ENCODE measurements around the gene PPEF2. TPM values are rescaled to one million over a fixed set of nuclear protein-coding genes. Genes with fewer than 3 reads are reported as not detected.

Gene PPEF2
- total RNA-seq, 1 experiment from 2014 or later: not detected

- H3K4ac ChIP-seq (ENCODE audit: low read depth, low read length): no peak overlapping the region
- no peak overlapping the region for H3K4me2 ChIP-seq (ENCODE audit: insufficient read depth, insufficient read length, low read length)
- no peak overlapping the region for H2BK120ac ChIP-seq (ENCODE audit: low read depth, low read length, poor library complexity, severe bottlenecking)
- Mint-ChIP-seq H3K9me3 (no peaks in the 10 kb centered on the region), H3K36me3 (ENCODE audit: insufficient read depth in 1 of 3, low read depth in 3 of 3) (peaks cover 15 to 88% (median 58%) of the 10 kb centered on the region in 3 experiments; a peak in 6 of 7 replicates), H3K4me3 (no peak overlapping the region; a peak in 1 of 5 replicates), H3K4me1 (no peaks in the 10 kb centered on the region), H3K27ac (no peak overlapping the region), H3K27me3 (ENCODE audit: low read depth) (no peaks in the 10 kb centered on the region; the same call in 1 of the 2 replicates)
- H3K56ac ChIP-seq (ENCODE audit: insufficient read length, low read depth, low read length): no peak overlapping the region
- H2BK15ac ChIP-seq (ENCODE audit: low read depth, low read length): no peak overlapping the region
- no peaks in the 10 kb centered on the region for H3K79me1 ChIP-seq (ENCODE audit: insufficient read depth, low read depth, low read length, poor library complexity, severe bottlenecking)
- H3K27me3 ChIP-seq (ENCODE audit: insufficient read depth, low read length): no peaks in the 10 kb centered on the region
- H3K18ac ChIP-seq (ENCODE audit: insufficient read length, low read depth, low read length): no peak overlapping the region
- no peaks in the 10 kb centered on the region for H3K4me1 ChIP-seq (ENCODE audit: insufficient read depth, low read length)
- H3T11ph ChIP-seq (ENCODE audit: low read length): no peak overlapping the region
- DNase-seq: no peak
- no peak overlapping the region for H2AK5ac ChIP-seq (ENCODE audit: insufficient read length, low read length)
- no peak overlapping the region for H3K27ac ChIP-seq (ENCODE audit: insufficient read length, low read depth, low read length)
- no peak overlapping the region for H2BK5ac ChIP-seq (ENCODE audit: insufficient read length, low read length)
- H3K79me2 ChIP-seq (ENCODE audit: insufficient read depth, low read length): no peaks in the 10 kb centered on the region; the same call in 1 of the 2 replicates
- H2AFZ ChIP-seq (ENCODE audit: low read length): no peak overlapping the region
- no peak overlapping the region for H4K5ac ChIP-seq (ENCODE audit: insufficient read length, low read depth, low read length)
- no peaks in the 10 kb centered on the region for H4K20me1 ChIP-seq (ENCODE audit: control insufficient read depth, insufficient read depth, insufficient read length)
- H3K23ac ChIP-seq (ENCODE audit: insufficient read length, low read depth, low read length): no peak overlapping the region
- no peaks in the 10 kb centered on the region for H3K9me3 ChIP-seq (ENCODE audit: control insufficient read depth, low read depth, low read length)
- WGBS (ENCODE audit: extremely low coverage, insufficient read length, low lambda C conversion rate): no CpG with 5 or more reads among the region's 3 CpGs
- no peaks in the 10 kb centered on the region for H3K23me2 ChIP-seq (ENCODE audit: insufficient read length, low read depth, low read length, poor library complexity, severe bottlenecking)
- no peak overlapping the region for H4K8ac ChIP-seq (replicated peaks; ENCODE audit: insufficient read length, low read depth, low read length)
- H2BK12ac ChIP-seq (ENCODE audit: insufficient read length, low read depth, low read length): no peak overlapping the region
- no peak overlapping the region for H3K9ac ChIP-seq (ENCODE audit: extremely low read depth, insufficient read length, low read length)
- no peak overlapping the region for H3K14ac ChIP-seq (ENCODE audit: insufficient read depth, low read length)
- no peak overlapping the region for H4K91ac ChIP-seq (ENCODE audit: insufficient read length, low read depth, low read length)
- TF ChIP-seq CTCF (conservative IDR thresholded peaks at IDR 0.05): no peak
- H2BK20ac ChIP-seq (ENCODE audit: low read depth, low read length, poor library complexity, severe bottlenecking): no peak overlapping the region
Measured at GRCh38 chr4:75950213-75950815, 48.1 kb upstream of the PPEF2 start.

Data from H9 (cell line).